GM12875 (cell line): ENCODE data around the gene IRX2.

ENCODE experiments used
- H3K4me3 ChIP-seq: one replicate; pipeline ENCODE4 v1.5.1; 2011; ENCODE audit warnings: low read depth, low read length, control low read depth
- CTCF ChIP-seq: IDR thresholded peaks from 2 replicates; pipeline ENCODE4 v1.5.1; 2011; ENCODE audit warnings: low read depth, mild to moderate bottlenecking, control low read depth, inconsistent platforms, low read length, moderate library complexity, borderline replicate concordance; ENCODE audit not compliant: insufficient read depth

The IRX2 gene

GRCh38 chr5:2739360-2740050 is 12.0 kb downstream of the IRX2 start:
- no peak for TF ChIP-seq CTCF
- H3K4me3 ChIP-seq = no peak overlapping the region

GRCh38 chr5:2738700-2739359 is 12.6 kb downstream of the IRX2 start:
- no peak for TF ChIP-seq CTCF
- H3K4me3 ChIP-seq = no peak overlapping the region

GRCh38 chr5:2738156-2738699 is 13.2 kb downstream of the IRX2 start:
- no peak overlapping the region for H3K4me3 ChIP-seq
- TF ChIP-seq CTCF = no peak

GRCh38 chr5:2737273-2738155 is 14.0 kb downstream of the IRX2 start:
- TF ChIP-seq CTCF = no peak
- H3K4me3 ChIP-seq = no peak overlapping the region

GRCh38 chr5:2736872-2737271 is 14.6 kb downstream of the IRX2 start:
- no peak overlapping the region for H3K4me3 ChIP-seq
- no peak for TF ChIP-seq CTCF

GRCh38 chr5:2735996-2736395 is 15.5 kb downstream of the IRX2 start:
- H3K4me3 ChIP-seq = no peak overlapping the region
- no peak for TF ChIP-seq CTCF
